ENCODE data around the gene PDZD4.

Gene PDZD4

GRCh38 chrX:153875391-153876111 is 45.2 kb upstream of the PDZD4 start:
- H3K4me3 ChIP-seq (ENCODE audit: control insufficient read depth, low read depth, low read length) = no peak overlapping the region
- DNase-seq (ENCODE audit: low read depth) = no peak
- TF ChIP-seq, protein P1, sequence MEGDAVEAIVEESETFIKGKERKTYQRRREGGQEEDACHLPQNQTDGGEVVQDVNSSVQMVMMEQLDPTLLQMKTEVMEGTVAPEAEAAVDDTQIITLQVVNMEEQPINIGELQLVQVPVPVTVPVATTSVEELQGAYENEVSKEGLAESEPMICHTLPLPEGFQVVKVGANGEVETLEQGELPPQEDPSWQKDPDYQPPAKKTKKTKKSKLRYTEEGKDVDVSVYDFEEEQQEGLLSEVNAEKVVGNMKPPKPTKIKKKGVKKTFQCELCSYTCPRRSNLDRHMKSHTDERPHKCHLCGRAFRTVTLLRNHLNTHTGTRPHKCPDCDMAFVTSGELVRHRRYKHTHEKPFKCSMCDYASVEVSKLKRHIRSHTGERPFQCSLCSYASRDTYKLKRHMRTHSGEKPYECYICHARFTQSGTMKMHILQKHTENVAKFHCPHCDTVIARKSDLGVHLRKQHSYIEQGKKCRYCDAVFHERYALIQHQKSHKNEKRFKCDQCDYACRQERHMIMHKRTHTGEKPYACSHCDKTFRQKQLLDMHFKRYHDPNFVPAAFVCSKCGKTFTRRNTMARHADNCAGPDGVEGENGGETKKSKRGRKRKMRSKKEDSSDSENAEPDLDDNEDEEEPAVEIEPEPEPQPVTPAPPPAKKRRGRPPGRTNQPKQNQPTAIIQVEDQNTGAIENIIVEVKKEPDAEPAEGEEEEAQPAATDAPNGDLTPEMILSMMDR (IDR thresholded peaks at IDR 0.05; ENCODE audit: control insufficient read depth, insufficient read depth, low read depth, low read length, missing control alignments) = no peak

DNA sequence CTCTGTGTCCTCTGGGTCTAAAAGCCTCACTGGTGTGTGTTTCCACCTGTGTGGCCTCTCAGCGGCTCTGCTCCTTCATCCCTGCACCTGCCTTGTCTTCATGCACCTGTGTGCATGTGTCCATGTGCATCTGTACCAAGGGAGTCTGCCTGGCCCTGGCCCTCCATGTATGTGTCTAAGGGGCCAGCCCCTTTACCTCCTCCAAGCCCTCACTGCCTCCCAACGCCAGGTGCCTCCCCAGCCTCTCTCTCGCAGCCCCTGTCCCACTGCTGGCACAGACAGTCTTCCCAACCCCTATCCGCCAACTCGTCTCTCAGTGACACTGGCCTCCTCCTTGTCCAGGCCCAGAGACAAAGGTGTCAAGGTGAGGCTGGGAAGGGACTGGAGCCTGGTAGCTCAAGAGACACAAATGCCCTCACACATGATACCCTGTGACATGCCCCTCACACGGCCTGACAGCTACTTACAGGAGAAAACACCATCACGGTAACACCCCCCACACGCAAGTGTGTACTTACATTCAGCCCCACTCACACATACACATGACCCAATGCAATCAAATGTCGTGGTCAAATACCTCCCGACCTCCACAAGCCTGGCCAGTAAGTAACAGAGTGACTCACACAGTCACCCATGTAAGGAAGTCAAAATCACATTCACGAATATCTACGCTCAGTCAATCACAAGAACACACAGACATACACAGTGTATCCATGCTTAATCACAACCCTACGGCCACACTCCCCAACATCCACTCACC is 44.2 kb upstream of the PDZD4 start:
- TF ChIP-seq, protein P1 (IDR thresholded peaks at IDR 0.05; ENCODE audit: control insufficient read depth, insufficient read depth, low read depth, low read length, missing control alignments) = no peak
- no peak for DNase-seq (ENCODE audit: low read depth)
- no peak overlapping the region for H3K4me3 ChIP-seq (ENCODE audit: control insufficient read depth, low read depth, low read length)

GRCh38 chrX:153874085-153874365 is 43.7 kb upstream of the PDZD4 start:
- TF ChIP-seq, protein P1 (IDR thresholded peaks at IDR 0.05; ENCODE audit: control insufficient read depth, insufficient read depth, low read depth, low read length, missing control alignments) = no peak
- H3K4me3 ChIP-seq (ENCODE audit: control insufficient read depth, low read depth, low read length) = no peak overlapping the region
- no peak for DNase-seq (ENCODE audit: low read depth)

DNA sequence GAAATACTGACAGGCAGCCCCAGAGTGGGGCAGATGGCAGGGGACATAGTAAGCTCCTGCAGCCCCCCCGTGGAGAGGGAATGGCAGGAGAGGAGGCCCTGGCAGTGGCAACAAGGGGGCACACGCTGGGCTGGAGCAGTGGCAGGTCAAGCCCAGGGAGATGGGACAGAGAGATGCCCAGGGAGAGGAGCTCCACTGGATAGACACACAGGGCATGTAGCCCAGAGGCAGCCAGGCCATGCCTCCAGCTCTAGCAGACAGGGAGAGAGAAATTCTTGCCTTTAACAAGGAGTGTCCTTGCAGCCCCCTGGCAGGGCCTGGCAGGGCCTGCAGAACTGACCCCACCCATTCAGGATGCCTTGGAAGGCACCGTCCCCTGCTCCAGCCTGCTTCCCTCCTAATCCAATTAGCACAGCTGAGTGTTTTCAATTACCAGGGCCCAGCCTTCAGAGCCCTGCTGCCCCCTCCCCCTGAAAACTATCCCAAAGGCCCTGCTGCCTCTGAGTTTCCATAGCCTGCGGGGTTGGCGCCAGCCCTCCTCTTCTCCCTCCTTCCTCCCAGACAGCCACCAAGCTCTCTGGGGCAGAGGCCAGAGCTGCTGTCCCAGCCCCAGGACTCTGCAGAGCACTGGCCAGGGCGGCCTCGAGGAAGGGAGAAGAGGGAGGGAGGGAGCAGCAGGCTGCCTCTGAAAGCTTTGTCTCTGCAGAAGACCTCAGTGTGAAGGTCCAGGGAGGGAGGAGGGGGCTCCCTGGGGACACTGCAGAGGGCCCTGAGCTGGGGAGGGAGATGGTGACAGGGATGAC is 43.1 kb upstream of the PDZD4 start:
- TF ChIP-seq, protein P1 (IDR thresholded peaks at IDR 0.05; ENCODE audit: control insufficient read depth, insufficient read depth, low read depth, low read length, missing control alignments) = no peak
- no peak for DNase-seq (ENCODE audit: low read depth)
- H3K4me3 ChIP-seq (ENCODE audit: control insufficient read depth, low read depth, low read length) = no peak overlapping the region

- DNase-seq (ENCODE audit: low read depth) = no peak
- H3K4me3 ChIP-seq (ENCODE audit: control insufficient read depth, low read depth, low read length) = no peak overlapping the region
- TF ChIP-seq, protein P1 (IDR thresholded peaks at IDR 0.05; ENCODE audit: control insufficient read depth, insufficient read depth, low read depth, low read length, missing control alignments) = no peak
Observed at GRCh38 chrX:153871946-153872878, 41.9 kb upstream of the PDZD4 start.

DNA sequence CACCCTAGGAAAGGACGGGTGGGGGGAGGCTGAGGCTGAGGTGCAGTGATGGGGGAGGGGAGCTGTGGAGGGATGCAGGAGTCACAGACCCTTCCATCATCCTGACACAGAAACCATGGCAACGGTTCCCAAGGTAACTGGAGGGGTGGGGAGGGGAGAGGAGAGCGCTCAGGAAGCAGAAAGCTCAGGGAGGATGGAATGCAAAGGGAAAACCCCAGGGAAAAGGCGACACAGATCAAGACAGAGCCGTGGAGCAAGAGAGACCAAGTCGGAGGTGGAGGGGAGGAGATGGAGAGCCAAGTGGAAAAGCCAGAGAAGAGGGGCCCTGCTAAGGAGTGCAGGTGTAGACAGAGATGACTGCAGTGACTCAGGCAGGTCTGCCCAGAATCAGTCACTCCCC is 41.1 kb upstream of the PDZD4 start:
- no peak for DNase-seq (ENCODE audit: low read depth)
- no peak overlapping the region for H3K4me3 ChIP-seq (ENCODE audit: control insufficient read depth, low read depth, low read length)
- TF ChIP-seq, protein P1 (IDR thresholded peaks at IDR 0.05; ENCODE audit: control insufficient read depth, insufficient read depth, low read depth, low read length, missing control alignments) = no peak

Measured in AG09309 (cell line).